ENCODE results near the gene MRPL14.
"Not testable (repeated sequence)": the region's sequence is repeated elsewhere in the genome, so short reads cannot be mapped to it uniquely, and the experiment has no call there.

The MRPL14 gene

GRCh38 chr6:44108471-44108870 is 18.8 kb downstream of the MRPL14 start:
- DNase-seq (ENCODE audit: low spot score), result no peak
- Mint-ChIP-seq H3K4me1 (ENCODE audit: low read depth) (peaks cover 3% of the 10 kb centered on the region), H3K9me3 (no peaks in the 10 kb centered on the region), H3K27ac (no peak overlapping the region), H3K36me3 (ENCODE audit: low read depth) (peaks cover 26% of the 10 kb centered on the region), H3K27me3 (ENCODE audit: low read depth) (no peaks in the 10 kb centered on the region), H3K4me3 (no peak overlapping the region)

GRCh38 chr6:44107017-44107416 is 20.2 kb downstream of the MRPL14 start:
- H3K4me1 Mint-ChIP-seq (ENCODE audit: low read depth), result peaks cover 10% of the 10 kb centered on the region
- H3K4me3 Mint-ChIP-seq, result no peak overlapping the region
- H3K36me3 Mint-ChIP-seq (ENCODE audit: low read depth), result peaks cover 19% of the 10 kb centered on the region
- H3K27ac Mint-ChIP-seq, result no peak overlapping the region
- DNase-seq (ENCODE audit: low spot score), result no peak
- no peaks in the 10 kb centered on the region for H3K27me3 Mint-ChIP-seq (ENCODE audit: low read depth)
- no peaks in the 10 kb centered on the region for H3K9me3 Mint-ChIP-seq

- no peak overlapping the region for H3K27ac Mint-ChIP-seq
- no peaks in the 10 kb centered on the region for H3K9me3 Mint-ChIP-seq
- no peaks in the 10 kb centered on the region for H3K27me3 Mint-ChIP-seq (ENCODE audit: low read depth)
- H3K36me3 Mint-ChIP-seq (ENCODE audit: low read depth), result peaks cover 11% of the 10 kb centered on the region
- H3K4me1 Mint-ChIP-seq (ENCODE audit: low read depth), result peaks cover 13% of the 10 kb centered on the region
- H3K4me3 Mint-ChIP-seq, result no peak overlapping the region
- no peak for DNase-seq (ENCODE audit: low spot score)
Observed at GRCh38 chr6:44105993-44106740, 21.1 kb downstream of the MRPL14 start.

GRCh38 chr6:44105146-44105545 is 22.1 kb downstream of the MRPL14 start:
- H3K9me3 Mint-ChIP-seq, result no peaks in the 10 kb centered on the region
- no peak overlapping the region for H3K27ac Mint-ChIP-seq
- no peak overlapping the region for H3K4me3 Mint-ChIP-seq
- DNase-seq (ENCODE audit: low spot score), result no peak
- H3K36me3 Mint-ChIP-seq (ENCODE audit: low read depth), result peaks cover 6% of the 10 kb centered on the region
- peaks cover 11% of the 10 kb centered on the region for H3K4me1 Mint-ChIP-seq (ENCODE audit: low read depth)
- H3K27me3 Mint-ChIP-seq (ENCODE audit: low read depth), result no peaks in the 10 kb centered on the region

- Mint-ChIP-seq H3K27ac (no peak overlapping the region), H3K27me3 (ENCODE audit: low read depth) (no peaks in the 10 kb centered on the region), H3K9me3 (no peaks in the 10 kb centered on the region), H3K4me3 (no peak overlapping the region), H3K36me3 (ENCODE audit: low read depth) (peaks cover 6% of the 10 kb centered on the region), H3K4me1 (ENCODE audit: low read depth) (peaks cover 11% of the 10 kb centered on the region)
- no peak for DNase-seq (ENCODE audit: low spot score)
Observed at GRCh38 chr6:44104481-44105021, 22.7 kb downstream of the MRPL14 start.

GRCh38 chr6:44102527-44102926 is 24.7 kb downstream of the MRPL14 start:
- Mint-ChIP-seq H3K27ac (no peak overlapping the region), H3K27me3 (ENCODE audit: low read depth) (no peaks in the 10 kb centered on the region), H3K9me3 (no peaks in the 10 kb centered on the region), H3K4me3 (no peak overlapping the region), H3K4me1 (ENCODE audit: low read depth) (peaks cover 11% of the 10 kb centered on the region), H3K36me3 (ENCODE audit: low read depth) (peaks cover 6% of the 10 kb centered on the region)
- DNase-seq (ENCODE audit: low spot score), result no peak

GRCh38 chr6:44101832-44102231 is 25.4 kb downstream of the MRPL14 start:
- H3K4me3 Mint-ChIP-seq, result no peak overlapping the region
- DNase-seq (ENCODE audit: low spot score), result no peak
- H3K27me3 Mint-ChIP-seq (ENCODE audit: low read depth), result no peaks in the 10 kb centered on the region
- peaks cover 6% of the 10 kb centered on the region for H3K36me3 Mint-ChIP-seq (ENCODE audit: low read depth)
- peak overlapping the region; percentile 51 for H3K27ac Mint-ChIP-seq
- no peaks in the 10 kb centered on the region for H3K9me3 Mint-ChIP-seq
- H3K4me1 Mint-ChIP-seq (ENCODE audit: low read depth), result peaks cover 12% of the 10 kb centered on the region

GRCh38 chr6:44100088-44100550 is 27.1 kb downstream of the MRPL14 start:
- Mint-ChIP-seq H3K27ac (no peak overlapping the region), H3K4me3 (no peak overlapping the region), H3K36me3 (ENCODE audit: low read depth) (peaks cover 4% of the 10 kb centered on the region), H3K4me1 (ENCODE audit: low read depth) (peaks cover 15% of the 10 kb centered on the region), H3K9me3 (no peaks in the 10 kb centered on the region), H3K27me3 (ENCODE audit: low read depth) (no peaks in the 10 kb centered on the region)
- DNase-seq (ENCODE audit: low spot score), result no peak

- no peak overlapping the region for H3K27ac Mint-ChIP-seq
- H3K36me3 Mint-ChIP-seq (ENCODE audit: low read depth), result peaks cover 4% of the 10 kb centered on the region
- no peak for DNase-seq (ENCODE audit: low spot score)
- H3K4me1 Mint-ChIP-seq (ENCODE audit: low read depth), result peaks cover 15% of the 10 kb centered on the region
- no peak overlapping the region for H3K4me3 Mint-ChIP-seq
- H3K9me3 Mint-ChIP-seq, result no peaks in the 10 kb centered on the region
- H3K27me3 Mint-ChIP-seq (ENCODE audit: low read depth), result no peaks in the 10 kb centered on the region
Observed at GRCh38 chr6:44099192-44099591, 28.1 kb downstream of the MRPL14 start.

GRCh38 chr6:44097782-44098317 is 29.4 kb downstream of the MRPL14 start:
- Mint-ChIP-seq H3K27me3 (ENCODE audit: low read depth) (no peaks in the 10 kb centered on the region), H3K36me3 (ENCODE audit: low read depth) (peaks cover 2% of the 10 kb centered on the region), H3K9me3 (no peaks in the 10 kb centered on the region), H3K4me3 (no peak overlapping the region), H3K4me1 (ENCODE audit: low read depth) (peaks cover 14% of the 10 kb centered on the region), H3K27ac (no peak overlapping the region)
- no peak for DNase-seq (ENCODE audit: low spot score)

GRCh38 chr6:44096612-44097011 is 30.6 kb downstream of the MRPL14 start:
- DNase-seq (ENCODE audit: low spot score), result peak; percentile 60
- Mint-ChIP-seq H3K4me3 (no peak overlapping the region), H3K27ac (peak overlapping the region; percentile 21), H3K9me3 (no peaks in the 10 kb centered on the region), H3K27me3 (ENCODE audit: low read depth) (no peaks in the 10 kb centered on the region), H3K4me1 (ENCODE audit: low read depth) (peaks cover 4% of the 10 kb centered on the region), H3K36me3 (ENCODE audit: low read depth) (no peaks in the 10 kb centered on the region)

GRCh38 chr6:44095243-44095623 is 32.0 kb downstream of the MRPL14 start:
- not testable (repeated sequence) for H3K36me3 Mint-ChIP-seq (ENCODE audit: low read depth); DNase-seq (ENCODE audit: low spot score); H3K9me3 Mint-ChIP-seq; H3K27me3 Mint-ChIP-seq (ENCODE audit: low read depth); H3K27ac Mint-ChIP-seq; H3K4me1 Mint-ChIP-seq (ENCODE audit: low read depth); H3K4me3 Mint-ChIP-seq

GRCh38 chr6:44094403-44095242 is 32.6 kb downstream of the MRPL14 start:
- Mint-ChIP-seq H3K9me3 (no peaks in the 10 kb centered on the region), H3K36me3 (ENCODE audit: low read depth) (no peaks in the 10 kb centered on the region), H3K27ac (no peak overlapping the region), H3K4me1 (ENCODE audit: low read depth) (peaks cover 4% of the 10 kb centered on the region), H3K4me3 (no peak overlapping the region), H3K27me3 (ENCODE audit: low read depth) (no peaks in the 10 kb centered on the region)
- DNase-seq (ENCODE audit: low spot score), result no peak

Measured in T-helper 2 cell treated with Interferon-gamma antibody and Interleukin-4, amounts not matched to agents 5 μg/mL and 100 μg/mL, for 36 hours (primary cell).